ENCODE measurements around the gene AK8.

GRCh38 chr9:132710333-132710732 lies 167.8 kb downstream of the AK8 start:
- TF ChIP-seq POLR2AphosphoS5 (IDR thresholded peaks at IDR 0.05; ENCODE audit: insufficient read depth in 1 of 2, low read depth in 1 of 2) = no peak
- no peak for TF ChIP-seq CTCF (IDR thresholded peaks at IDR 0.05)

All from vagina (tissue), 2 donors.